HG03460 (cell line): Measurements from ENCODE around the gene LBR.

Experiments
- ATAC-seq: cut with Tn5 transposase; IDR thresholded peaks from one replicate; pipeline ENCODE4 v1.9.1; 2021; ENCODE audit not compliant: unreplicated experiment

LBR gene

DNA sequence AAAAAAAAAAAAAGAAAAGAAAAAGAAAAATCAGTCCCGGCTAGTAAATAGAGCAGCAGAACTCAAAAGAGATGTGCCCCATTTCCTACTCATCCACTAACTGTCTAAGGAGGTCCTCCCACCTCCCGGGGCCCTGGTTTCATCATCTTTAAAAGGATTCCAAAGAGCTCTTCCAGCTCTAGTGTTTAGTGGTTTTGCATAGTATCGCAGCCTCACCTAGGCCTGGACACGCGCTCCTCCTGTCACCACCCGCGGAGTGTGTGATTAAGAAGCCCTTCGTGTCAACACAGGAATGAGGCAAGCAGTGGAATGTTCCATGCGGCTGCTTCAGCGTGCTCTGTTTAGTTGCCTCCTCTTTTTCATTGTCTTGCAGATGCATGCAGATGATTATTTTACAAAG is 49.0 kb downstream of the LBR start:
- ATAC-seq, result no peak

- ATAC-seq, result no peak
These were observed 52.8 kb downstream of the LBR start for GRCh38 chr1:225374996-225375395.

- ATAC-seq, result no peak
These were observed 54.7 kb downstream of the LBR start for GRCh38 chr1:225373155-225373554.

GRCh38 chr1:225371366-225372010 is 56.4 kb downstream of the LBR start:
- ATAC-seq, result no peak

DNA sequence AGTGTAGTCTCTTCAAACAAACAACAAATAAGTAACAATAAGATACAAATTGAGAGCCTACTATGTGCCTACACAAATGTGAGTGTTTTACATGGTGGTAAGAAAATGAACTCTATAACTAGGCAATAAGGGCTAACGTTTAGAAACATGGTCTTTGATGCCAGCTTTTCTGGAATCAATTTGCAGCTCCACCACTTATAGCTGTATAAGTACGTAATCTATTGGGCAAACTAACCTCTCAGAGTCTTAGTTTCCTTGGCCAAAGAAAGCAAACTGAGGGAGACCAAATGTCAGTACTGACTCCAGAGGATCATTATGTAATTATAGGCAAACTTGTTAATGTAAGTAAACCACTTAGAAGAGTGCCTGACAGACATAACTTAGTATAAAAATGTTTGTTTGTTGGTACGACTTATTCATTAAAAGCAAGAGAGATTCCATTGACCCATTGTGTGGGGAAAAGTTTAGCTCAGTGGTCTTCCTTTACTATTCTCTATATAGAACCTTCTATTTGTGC is 59.7 kb downstream of the LBR start:
- ATAC-seq, result no peak

- no peak for ATAC-seq
These were observed 61.3 kb downstream of the LBR start for GRCh38 chr1:225366552-225366951.

DNA sequence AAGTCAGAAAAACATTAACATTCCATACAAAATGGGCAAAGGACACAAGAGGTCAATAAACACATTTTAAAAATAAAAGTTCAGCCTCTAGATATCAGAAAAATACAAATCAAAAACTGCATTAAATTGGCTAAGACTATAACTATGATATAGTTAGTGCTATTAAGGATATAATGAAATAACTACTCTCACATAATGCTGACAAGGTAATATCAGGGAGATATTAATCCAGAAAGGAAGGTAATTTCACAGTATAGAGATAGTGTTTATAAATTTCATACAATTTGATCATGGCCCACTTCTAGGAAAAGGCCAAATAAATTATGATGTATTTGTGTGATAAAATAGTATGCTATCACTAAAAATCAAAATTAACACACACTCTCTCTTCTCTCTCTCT is 61.8 kb downstream of the LBR start:
- no peak for ATAC-seq

- no peak for ATAC-seq
These were observed 63.4 kb downstream of the LBR start for GRCh38 chr1:225364439-225364838.

- ATAC-seq, result no peak
These were observed 65.0 kb downstream of the LBR start for GRCh38 chr1:225362805-225363204.

DNA sequence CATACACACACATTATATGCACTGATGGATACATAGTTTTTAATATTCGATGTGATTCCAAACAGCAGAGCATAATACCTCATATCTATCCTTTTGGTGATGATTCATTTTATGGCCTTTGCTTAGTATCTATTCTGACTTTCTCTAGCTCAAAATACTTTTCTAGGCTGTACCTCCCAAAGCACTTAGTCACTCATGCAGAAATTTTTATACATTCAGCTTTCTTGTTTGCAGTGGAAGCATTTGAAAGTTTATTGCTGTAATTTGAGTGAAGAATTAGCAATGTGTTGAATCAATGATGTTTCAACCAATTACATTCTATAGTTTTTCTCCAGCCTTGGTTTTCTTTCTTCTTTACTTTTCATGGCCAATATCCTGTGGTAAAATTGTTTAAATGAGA is 66.7 kb downstream of the LBR start:
- ATAC-seq, result no peak

DNA sequence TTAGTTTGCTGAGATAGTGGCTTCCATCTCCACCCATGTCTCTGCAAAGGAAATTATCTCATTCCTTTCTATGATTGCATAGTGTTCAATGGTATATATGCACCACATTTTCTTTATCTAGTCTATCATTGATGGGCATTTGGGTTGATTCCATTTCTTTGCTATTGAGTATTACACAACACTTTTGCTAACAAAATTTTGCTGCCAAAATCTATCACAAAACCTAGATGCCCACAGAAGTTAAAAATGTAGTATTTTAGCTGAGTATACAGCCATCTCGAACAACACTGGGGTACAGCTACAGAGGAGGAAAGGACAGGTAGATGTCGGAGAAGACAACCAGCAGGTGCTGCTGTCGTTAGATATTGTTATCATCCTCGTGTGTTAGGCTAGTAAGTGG is 67.7 kb downstream of the LBR start:
- ATAC-seq, result no peak

DNA sequence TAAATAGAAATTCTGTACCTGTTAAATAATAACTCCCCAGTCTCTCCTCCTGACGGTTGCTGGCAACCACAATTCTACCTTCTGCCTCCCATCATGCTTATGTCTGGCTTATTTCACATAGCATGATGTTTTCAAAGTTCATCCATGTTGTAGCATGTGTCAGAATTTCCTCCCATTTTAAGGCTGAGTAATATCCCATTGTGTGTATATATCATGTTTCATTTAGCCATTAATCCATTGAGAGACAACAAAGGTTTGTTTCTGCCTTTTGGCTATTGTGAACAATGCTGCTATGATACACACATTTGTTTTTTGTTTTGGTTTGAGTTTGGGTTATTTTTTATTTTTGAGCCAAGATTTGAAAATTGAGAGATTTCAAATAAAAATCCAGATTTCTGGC is 72.0 kb downstream of the LBR start:
- no peak for ATAC-seq

DNA sequence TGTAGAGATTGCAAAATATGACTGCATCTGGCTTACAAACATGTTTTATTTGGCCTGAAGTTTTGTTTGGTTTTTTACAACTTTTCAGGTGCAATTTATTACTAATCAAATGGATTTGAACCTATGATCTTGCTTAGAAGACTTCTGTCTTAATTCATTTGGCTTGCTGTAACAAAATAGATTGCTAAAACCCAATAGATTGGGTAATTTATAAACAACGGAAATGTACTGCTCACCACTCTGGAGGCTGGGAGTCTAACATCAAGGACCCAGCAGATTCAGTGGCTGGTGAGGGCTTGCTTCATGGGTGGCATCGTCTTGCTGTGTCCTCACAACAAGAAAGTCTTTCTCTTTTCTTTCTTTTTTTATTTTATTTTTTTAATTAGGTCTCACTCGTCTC is 72.9 kb downstream of the LBR start:
- no peak for ATAC-seq
